ENCODE measurements around the gene XPA.

XPA gene

DNA sequence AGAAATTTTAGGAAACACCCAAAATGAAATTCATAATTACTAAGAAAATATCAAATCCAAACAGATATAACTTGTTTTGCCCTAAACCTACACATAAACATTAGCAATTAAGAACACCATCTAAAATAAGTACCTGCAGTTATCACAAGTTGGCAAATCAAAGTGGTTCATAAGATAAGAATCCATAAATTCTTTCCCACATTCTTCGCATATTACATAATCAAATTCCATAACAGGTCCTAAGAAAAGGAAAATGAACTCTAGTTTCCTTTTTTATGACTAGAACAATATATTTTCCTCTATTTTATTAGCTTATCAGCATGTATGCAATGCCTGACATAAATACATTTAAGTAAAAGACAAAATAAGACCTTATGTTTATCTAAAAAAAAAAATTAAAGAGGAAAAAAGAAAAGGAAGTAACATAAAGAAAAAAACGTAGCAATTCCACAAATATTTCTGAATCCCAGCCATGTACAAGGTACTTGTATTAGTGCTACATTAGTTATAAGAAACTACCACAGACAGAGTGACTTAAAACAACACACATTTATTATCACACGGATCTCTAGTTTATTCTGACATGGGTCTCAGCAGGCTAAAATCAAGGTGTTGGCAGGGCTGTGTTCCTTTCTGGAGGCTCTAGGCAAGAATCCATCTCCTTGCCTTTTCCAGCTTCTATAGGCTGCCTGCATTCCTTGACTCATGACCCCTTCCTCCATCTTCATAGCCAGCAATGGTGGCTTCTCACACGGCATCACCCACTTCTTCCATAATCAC is 7.5 kb downstream of the XPA start:
- TF ChIP-seq, protein P1, sequence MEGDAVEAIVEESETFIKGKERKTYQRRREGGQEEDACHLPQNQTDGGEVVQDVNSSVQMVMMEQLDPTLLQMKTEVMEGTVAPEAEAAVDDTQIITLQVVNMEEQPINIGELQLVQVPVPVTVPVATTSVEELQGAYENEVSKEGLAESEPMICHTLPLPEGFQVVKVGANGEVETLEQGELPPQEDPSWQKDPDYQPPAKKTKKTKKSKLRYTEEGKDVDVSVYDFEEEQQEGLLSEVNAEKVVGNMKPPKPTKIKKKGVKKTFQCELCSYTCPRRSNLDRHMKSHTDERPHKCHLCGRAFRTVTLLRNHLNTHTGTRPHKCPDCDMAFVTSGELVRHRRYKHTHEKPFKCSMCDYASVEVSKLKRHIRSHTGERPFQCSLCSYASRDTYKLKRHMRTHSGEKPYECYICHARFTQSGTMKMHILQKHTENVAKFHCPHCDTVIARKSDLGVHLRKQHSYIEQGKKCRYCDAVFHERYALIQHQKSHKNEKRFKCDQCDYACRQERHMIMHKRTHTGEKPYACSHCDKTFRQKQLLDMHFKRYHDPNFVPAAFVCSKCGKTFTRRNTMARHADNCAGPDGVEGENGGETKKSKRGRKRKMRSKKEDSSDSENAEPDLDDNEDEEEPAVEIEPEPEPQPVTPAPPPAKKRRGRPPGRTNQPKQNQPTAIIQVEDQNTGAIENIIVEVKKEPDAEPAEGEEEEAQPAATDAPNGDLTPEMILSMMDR (IDR thresholded peaks at IDR 0.05; ENCODE audit: borderline replicate concordance, insufficient read depth, low read depth, low read length): no peak
- no peak overlapping the region for H3K4me3 ChIP-seq (ENCODE audit: low read depth, low read length)

DNA sequence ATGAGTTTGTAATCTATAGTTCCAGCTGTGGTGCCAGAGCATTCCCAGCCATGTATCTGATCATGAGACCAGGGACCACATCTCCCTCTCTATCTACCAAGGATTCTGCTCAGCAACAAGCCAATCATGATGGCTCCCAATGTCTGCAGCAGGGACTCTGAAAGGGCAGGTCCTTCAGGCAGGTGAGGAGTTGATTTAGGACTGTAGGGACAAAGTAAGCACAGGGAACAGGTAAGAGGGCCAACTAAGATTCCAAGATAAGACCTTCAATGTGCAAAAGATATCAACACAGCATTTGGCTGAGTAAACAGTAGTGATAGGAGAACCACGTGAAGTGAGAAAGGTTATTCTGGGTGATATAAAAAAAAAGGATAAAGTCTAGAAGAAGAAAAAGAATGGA is 8.5 kb downstream of the XPA start:
- TF ChIP-seq, protein P1 (IDR thresholded peaks at IDR 0.05; ENCODE audit: borderline replicate concordance, insufficient read depth, low read depth, low read length): no peak

DNA sequence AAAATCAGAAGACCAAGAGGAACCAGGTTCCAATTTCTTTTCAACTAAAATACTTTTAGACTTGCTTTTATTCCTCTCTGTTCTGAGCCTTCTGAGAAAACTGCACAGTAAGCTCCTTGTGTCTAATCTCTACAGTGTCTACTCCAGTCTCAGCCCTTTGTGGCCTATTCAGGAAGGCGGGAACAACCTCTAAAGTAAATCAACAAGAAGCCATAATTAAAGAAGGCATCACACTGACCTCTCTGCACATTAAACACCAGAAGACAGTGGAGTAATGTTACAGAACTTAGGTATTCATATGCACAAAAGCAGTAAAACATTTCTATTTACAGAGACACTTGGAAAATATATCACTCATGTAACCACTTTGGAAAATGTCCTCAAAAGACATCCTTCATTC is 14.9 kb downstream of the XPA start:
- H3K4me3 ChIP-seq (ENCODE audit: low read depth, low read length): no peak overlapping the region
- TF ChIP-seq, protein P1 (IDR thresholded peaks at IDR 0.05; ENCODE audit: borderline replicate concordance, insufficient read depth, low read depth, low read length): no peak

More for the DNA sequence above, 8.5 kb downstream of the XPA start:
- H3K4me3 ChIP-seq (ENCODE audit: low read depth, low read length): no peak overlapping the region

DNA sequence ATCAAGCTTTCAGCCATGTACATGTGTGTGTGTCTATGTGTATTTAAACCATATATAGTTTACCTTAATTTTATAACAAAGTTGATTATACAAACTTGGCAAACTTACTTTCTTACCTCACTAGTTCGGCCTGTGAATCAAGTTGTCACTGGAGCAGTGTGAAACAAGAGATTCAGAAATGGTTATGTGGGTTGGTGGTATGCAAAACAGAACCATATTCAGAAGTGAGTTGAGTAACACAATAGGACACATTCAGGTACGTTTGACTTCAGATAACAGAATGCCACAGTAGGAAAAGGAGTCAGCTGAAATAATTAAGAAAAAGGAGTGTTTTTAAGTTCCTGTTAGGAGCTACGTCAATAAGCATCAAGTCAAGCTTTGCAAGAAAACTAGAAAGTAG is 21.5 kb downstream of the XPA start:
- no peak overlapping the region for H3K4me3 ChIP-seq (ENCODE audit: low read depth, low read length)
- TF ChIP-seq, protein P1 (IDR thresholded peaks at IDR 0.05; ENCODE audit: borderline replicate concordance, insufficient read depth, low read depth, low read length): no peak

DNA sequence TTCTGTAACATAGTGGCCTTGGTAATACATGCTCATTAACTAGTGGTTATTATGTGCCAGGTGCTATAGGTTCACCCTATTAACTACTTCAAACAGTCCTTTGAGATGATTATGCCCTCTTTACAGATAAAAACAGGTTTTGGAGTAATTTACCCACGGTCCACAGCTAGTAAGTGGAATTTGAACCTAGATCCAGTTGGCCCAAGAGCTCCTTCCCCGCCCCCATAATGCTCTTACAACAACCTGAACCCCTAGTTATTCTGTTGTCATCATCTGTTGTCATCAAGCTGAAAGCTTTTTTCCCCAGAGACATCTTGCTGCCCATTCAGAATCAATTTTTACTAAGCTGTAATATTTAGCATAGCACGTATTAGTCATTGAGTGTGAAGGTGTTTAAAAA is 23.2 kb downstream of the XPA start:
- TF ChIP-seq, protein P1 (IDR thresholded peaks at IDR 0.05; ENCODE audit: borderline replicate concordance, insufficient read depth, low read depth, low read length): no peak
- no peak overlapping the region for H3K4me3 ChIP-seq (ENCODE audit: low read depth, low read length)

DNA sequence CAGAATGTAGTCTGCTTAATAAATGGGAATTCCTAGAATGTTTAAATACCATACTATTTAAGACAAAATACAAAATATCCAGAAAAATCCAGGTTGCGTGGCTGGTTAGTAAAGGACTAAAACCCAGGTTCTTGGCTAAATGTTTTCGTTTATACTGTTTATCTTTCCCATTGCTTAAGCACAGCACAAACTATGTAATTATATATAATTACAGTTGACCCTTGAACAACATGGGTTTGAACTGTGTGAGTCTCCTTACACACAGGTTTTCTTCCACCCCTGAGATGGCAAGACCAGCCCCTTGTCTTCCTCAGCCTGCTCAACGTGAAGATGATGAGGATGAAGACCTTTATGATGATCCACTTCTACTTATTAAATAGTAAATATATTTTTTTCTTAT is 24.7 kb downstream of the XPA start:
- no peak overlapping the region for H3K4me3 ChIP-seq (ENCODE audit: low read depth, low read length)
- TF ChIP-seq, protein P1 (IDR thresholded peaks at IDR 0.05; ENCODE audit: borderline replicate concordance, insufficient read depth, low read depth, low read length): no peak

DNA sequence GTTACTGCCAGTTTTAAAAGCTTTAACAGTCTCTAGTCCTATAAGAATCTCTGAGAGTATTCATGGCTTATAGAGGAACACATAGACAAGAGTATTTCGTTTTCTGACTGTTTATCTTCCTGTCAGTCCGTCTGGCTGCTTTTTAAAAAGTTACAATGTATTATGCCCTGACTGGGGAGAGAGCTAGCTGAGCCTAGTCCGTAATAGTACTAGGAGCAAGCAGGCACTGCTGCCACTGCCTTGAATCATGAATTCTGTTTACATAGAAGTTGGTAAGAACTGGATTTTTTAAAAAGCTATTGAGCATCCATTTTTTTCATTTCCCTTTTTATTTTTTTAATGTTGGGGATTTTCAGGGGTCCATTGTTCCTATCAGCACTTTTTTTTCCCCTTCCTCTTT is 26.6 kb downstream of the XPA start:
- TF ChIP-seq, protein P1 (IDR thresholded peaks at IDR 0.05; ENCODE audit: borderline replicate concordance, insufficient read depth, low read depth, low read length): no peak
- H3K4me3 ChIP-seq (ENCODE audit: low read depth, low read length): no peak overlapping the region
